Mesenchymal stem cell (in vitro differentiated cells and primary cell): ENCODE data around the gene DAP.

Experiments
- DNase-seq: peaks from one replicate; pipeline ENCODE4 v3.0.0-alpha.2; 2013
- H2AFZ ChIP-seq: one replicate; pipeline ENCODE4 v1.6.1; 2013; ENCODE audit warnings: low read depth, mild to moderate bottlenecking, control low read depth, inconsistent platforms, low read length, moderate library complexity
- H2AK5ac ChIP-seq: 2 replicates; pipeline ENCODE4 v1.6.1; 2013; ENCODE audit warnings: low read length, moderate library complexity, mild to moderate bottlenecking, inconsistent platforms; ENCODE audit not compliant: severe bottlenecking
- H2BK120ac ChIP-seq: one replicate; pipeline ENCODE4 v1.6.1; 2013; ENCODE audit warnings: low read depth, mild to moderate bottlenecking, inconsistent platforms, low read length, moderate library complexity
- H2BK12ac ChIP-seq, 2 experiments: one replicate each; pipeline ENCODE4 v1.6.1; 2013; ENCODE audit warnings: inconsistent platforms in 2 of 2, low read length in 2 of 2, mild to moderate bottlenecking in 2 of 2, moderate library complexity in 2 of 2, control low read depth in 1 of 2
- H2BK15ac ChIP-seq: one replicate; pipeline ENCODE4 v1.6.1; 2013; ENCODE audit warnings: mild to moderate bottlenecking, low read depth, inconsistent platforms; ENCODE audit not compliant: poor library complexity, severe bottlenecking
- H2BK5ac ChIP-seq: 2 replicates; pipeline ENCODE4 v1.6.1; 2013; ENCODE audit warnings: low read depth, mild to moderate bottlenecking, low read length, control low read depth, inconsistent platforms; ENCODE audit not compliant: poor library complexity, severe bottlenecking
- H3K14ac ChIP-seq, 2 experiments: one replicate each; pipeline ENCODE4 v1.6.1; 2013; ENCODE audit warnings: inconsistent platforms in 2 of 2, low read length in 2 of 2, control low read depth in 1 of 2, mild to moderate bottlenecking in 1 of 2, moderate library complexity in 1 of 2
- H3K18ac ChIP-seq, 2 experiments: one replicate each; pipeline ENCODE4 v1.6.1; 2013; ENCODE audit warnings: inconsistent platforms in 2 of 2, low read length in 2 of 2, control low read depth in 1 of 2, low read depth in 1 of 2, mild to moderate bottlenecking in 1 of 2
- H3K23ac ChIP-seq, 2 experiments: one replicate each; pipeline ENCODE4 v1.6.1; 2013; ENCODE audit warnings: inconsistent platforms in 2 of 2, low read length in 2 of 2, mild to moderate bottlenecking in 2 of 2, moderate library complexity in 2 of 2, control low read depth in 1 of 2
- H3K27ac ChIP-seq: 2 replicates; pipeline ENCODE4 v1.5.1; 2013; ENCODE audit warnings: mild to moderate bottlenecking, moderate library complexity, low read length, control low read depth, inconsistent platforms; ENCODE audit not compliant: poor library complexity, severe bottlenecking
- H3K27me3 ChIP-seq, 2 experiments: 2 replicates each; pipeline versions ENCODE4 v1.6.1 to v1.7.0; 2013; ENCODE audit warnings: low read length in 2 of 2, mild to moderate bottlenecking in 2 of 2, moderate library complexity in 2 of 2, control low read depth in 1 of 2, inconsistent platforms in 1 of 2; ENCODE audit not compliant: control insufficient read depth in 1 of 2, insufficient read depth in 1 of 2
- H3K36me3 ChIP-seq, 2 experiments: 2 replicates each; pipeline versions ENCODE4 v1.6.1 to v1.7.0; 2013; ENCODE audit warnings: low read length in 2 of 2, control low read depth in 1 of 2, inconsistent platforms in 1 of 2, low read depth in 1 of 2, mild to moderate bottlenecking in 1 of 2; ENCODE audit not compliant: insufficient read depth in 2 of 2, control insufficient read depth in 1 of 2
- H3K4ac ChIP-seq, 2 experiments: one replicate each; pipeline ENCODE4 v1.6.1; 2013; ENCODE audit warnings: inconsistent platforms in 2 of 2, low read length in 2 of 2, mild to moderate bottlenecking in 2 of 2, moderate library complexity in 2 of 2, control low read depth in 1 of 2, low read depth in 1 of 2
- H3K4me1 ChIP-seq: 2 replicates; pipeline ENCODE4 v1.6.1; 2013; ENCODE audit warnings: low read depth, low read length, control low read depth; ENCODE audit not compliant: control insufficient read depth, insufficient read depth
- H3K4me2 ChIP-seq: 2 replicates; pipeline ENCODE4 v1.6.1; 2013; ENCODE audit warnings: low read length, mild to moderate bottlenecking, inconsistent platforms; ENCODE audit not compliant: poor library complexity, severe bottlenecking
- H3K4me3 ChIP-seq, 2 experiments: 2 replicates each; pipeline versions ENCODE4 v1.5.1 to v1.7.0; 2013; ENCODE audit warnings: low read length in 2 of 2, mild to moderate bottlenecking in 2 of 2, control low read depth in 1 of 2, low read depth in 1 of 2; ENCODE audit not compliant: insufficient read depth in 1 of 2
- H3K79me1 ChIP-seq: replicated peaks from 2 replicates; pipeline ENCODE4 v1.6.1; 2013; ENCODE audit warnings: mild to moderate bottlenecking, control low read depth, low read length, inconsistent platforms; ENCODE audit not compliant: poor library complexity, severe bottlenecking
- H3K9ac ChIP-seq: 2 replicates; pipeline ENCODE4 v1.7.0; 2013; ENCODE audit warnings: mild to moderate bottlenecking, low read length, moderate library complexity
- H3K9me3 ChIP-seq: 2 replicates; pipeline ENCODE4 v1.7.0; 2013; ENCODE audit warnings: mild to moderate bottlenecking, low read length; ENCODE audit not compliant: control insufficient read depth
- H4K8ac ChIP-seq: one replicate; pipeline ENCODE4 v1.6.1; 2013; ENCODE audit warnings: inconsistent platforms, mild to moderate bottlenecking, low read length, moderate library complexity
- H4K91ac ChIP-seq: one replicate; pipeline ENCODE4 v1.6.1; 2013; ENCODE audit warnings: mild to moderate bottlenecking, low read length, inconsistent platforms
- WGBS: methylation state at CpG from one replicate; pipeline ENCODE4 v1.1.7; 2013; ENCODE audit warnings: mixed read lengths; 5-methylcytosine and 5-hydroxymethylcytosine counted together

Gene DAP

DNA sequence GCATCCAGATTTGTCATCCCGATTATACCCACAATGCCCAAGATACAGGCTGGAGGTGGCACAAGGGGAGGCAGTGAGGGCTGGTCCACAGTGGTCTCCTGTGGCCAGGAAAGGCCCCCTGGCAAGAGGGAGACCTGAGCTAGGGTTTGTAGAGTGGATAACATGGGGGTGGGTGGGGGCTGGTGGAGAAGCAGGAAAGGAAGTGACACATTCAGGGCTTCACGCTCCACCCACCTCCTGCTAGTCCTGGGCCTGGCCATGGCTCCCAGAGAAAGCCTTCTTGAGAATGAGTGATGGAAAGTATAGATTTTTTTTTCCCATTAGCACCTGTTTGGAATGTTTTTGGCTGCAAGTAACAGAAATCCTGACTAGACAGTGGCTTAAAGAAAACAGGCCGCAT lies 115.9 kb downstream of the DAP start:
- no peak overlapping the region for H3K23ac ChIP-seq
- no peak overlapping the region for H2BK15ac ChIP-seq
- H3K4me3 ChIP-seq = no peak overlapping the region
- H2BK120ac ChIP-seq = no peak overlapping the region
- no peak overlapping the region for H3K27ac ChIP-seq
- no peaks in the 10 kb centered on the region for H3K27me3 ChIP-seq
- H3K4me1 ChIP-seq = no peaks in the 10 kb centered on the region
- no peak overlapping the region for H2BK12ac ChIP-seq
- no peak overlapping the region for H3K9ac ChIP-seq
- no peak overlapping the region for H3K4ac ChIP-seq
- H3K79me1 ChIP-seq = peaks cover 39% of the 10 kb centered on the region
- no peak overlapping the region for H2AK5ac ChIP-seq
- no peak overlapping the region for H4K8ac ChIP-seq
- peaks cover 2 to 26% of the 10 kb centered on the region in 2 experiments for H3K36me3 ChIP-seq
- H4K91ac ChIP-seq = no peak overlapping the region
- no peak overlapping the region for H3K18ac ChIP-seq
- no peaks in the 10 kb centered on the region for H3K9me3 ChIP-seq
- no peak overlapping the region for H3K4me2 ChIP-seq
- no peak overlapping the region for H2BK5ac ChIP-seq
- over 99% methylated on average over 3 of the region's 3 CpGs for WGBS
- H3K14ac ChIP-seq = no peak overlapping the region
- no peak for DNase-seq
- H2AFZ ChIP-seq = no peak overlapping the region

DNA sequence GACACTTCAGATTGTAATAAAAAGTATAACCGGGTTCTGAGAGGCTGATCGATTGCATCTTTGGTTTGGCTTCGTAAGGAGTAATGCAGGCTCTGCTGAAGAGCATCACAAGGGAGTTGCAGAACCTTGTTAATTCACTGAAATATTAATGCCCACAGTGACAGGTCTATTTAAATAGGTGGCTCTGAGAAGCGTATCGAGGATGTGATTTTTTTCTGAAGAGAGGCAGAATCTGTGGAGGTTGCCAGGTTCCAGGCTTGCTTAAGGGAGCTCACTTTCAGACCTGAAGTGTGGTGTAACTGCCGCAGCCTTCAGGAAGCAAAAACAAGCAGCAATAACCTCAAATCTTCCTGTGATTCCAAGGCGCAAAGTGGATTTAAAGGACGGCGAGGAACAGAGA lies 116.8 kb downstream of the DAP start:
- no peaks in the 10 kb centered on the region for H3K4me1 ChIP-seq
- H2AK5ac ChIP-seq = no peak overlapping the region
- 69% methylated on average over 9 of the region's 9 CpGs for WGBS
- H4K8ac ChIP-seq = no peak overlapping the region
- no peak overlapping the region for H3K23ac ChIP-seq
- no peak overlapping the region for H4K91ac ChIP-seq
- H3K9ac ChIP-seq = no peak overlapping the region
- H3K79me1 ChIP-seq = peaks cover 38% of the 10 kb centered on the region
- H3K9me3 ChIP-seq = no peaks in the 10 kb centered on the region
- no peak overlapping the region for H3K27ac ChIP-seq
- no peak overlapping the region for H3K4me3 ChIP-seq
- H2BK120ac ChIP-seq = no peak overlapping the region
- no peak overlapping the region for H3K18ac ChIP-seq
- H2BK5ac ChIP-seq = no peak overlapping the region
- no peaks in the 10 kb centered on the region for H3K27me3 ChIP-seq
- no peak overlapping the region for H2BK12ac ChIP-seq
- no peak overlapping the region for H2BK15ac ChIP-seq
- H2AFZ ChIP-seq = no peak overlapping the region
- DNase-seq = no peak
- H3K4me2 ChIP-seq = no peak overlapping the region
- no peak overlapping the region for H3K14ac ChIP-seq
- H3K4ac ChIP-seq = no peak overlapping the region
- peaks cover 2 to 17% of the 10 kb centered on the region in 2 experiments for H3K36me3 ChIP-seq

DNA sequence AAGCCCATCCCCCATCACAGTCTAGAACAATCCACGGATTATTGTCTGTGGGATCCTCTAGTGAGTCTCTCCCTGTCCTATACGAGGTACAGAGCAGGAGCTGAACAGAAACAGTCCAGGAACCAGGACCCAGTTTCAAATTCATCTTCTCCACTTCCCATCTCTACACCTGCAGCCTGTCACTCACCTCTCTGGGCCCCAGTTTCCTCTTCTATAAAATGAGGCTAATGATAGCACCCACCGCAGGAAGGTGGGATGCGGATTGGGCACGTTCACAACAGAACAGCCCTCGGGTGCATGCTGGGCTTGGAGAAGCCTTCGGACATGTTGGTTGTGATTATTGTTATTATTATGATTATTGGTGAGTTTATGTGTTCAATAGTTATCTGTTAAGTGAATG lies 118.7 kb downstream of the DAP start:
- Histone ChIP-seq H3K79me1 (peaks cover 36% of the 10 kb centered on the region), H4K91ac (no peak overlapping the region), H3K23ac (no peak overlapping the region), H3K4ac (no peak overlapping the region), H4K8ac (no peak overlapping the region), H3K4me2 (no peak overlapping the region), H2BK15ac (no peak overlapping the region), H3K4me3 (no peak overlapping the region), H3K36me3 (peaks cover 2 to 21% of the 10 kb centered on the region in 2 experiments), H3K27ac (no peak overlapping the region), H3K4me1 (peaks cover 4% of the 10 kb centered on the region), H3K27me3 (no peaks in the 10 kb centered on the region), H2AFZ (no peak overlapping the region), H3K14ac (no peak overlapping the region), H3K18ac (no peak overlapping the region), H2BK5ac (no peak overlapping the region), H2BK12ac (no peak overlapping the region), H3K9ac (no peak overlapping the region), H2AK5ac (no peak overlapping the region), H3K9me3 (no peaks in the 10 kb centered on the region), H2BK120ac (no peak overlapping the region)
- no peak for DNase-seq
- WGBS = 85% methylated on average over 6 of the region's 7 CpGs

DNA sequence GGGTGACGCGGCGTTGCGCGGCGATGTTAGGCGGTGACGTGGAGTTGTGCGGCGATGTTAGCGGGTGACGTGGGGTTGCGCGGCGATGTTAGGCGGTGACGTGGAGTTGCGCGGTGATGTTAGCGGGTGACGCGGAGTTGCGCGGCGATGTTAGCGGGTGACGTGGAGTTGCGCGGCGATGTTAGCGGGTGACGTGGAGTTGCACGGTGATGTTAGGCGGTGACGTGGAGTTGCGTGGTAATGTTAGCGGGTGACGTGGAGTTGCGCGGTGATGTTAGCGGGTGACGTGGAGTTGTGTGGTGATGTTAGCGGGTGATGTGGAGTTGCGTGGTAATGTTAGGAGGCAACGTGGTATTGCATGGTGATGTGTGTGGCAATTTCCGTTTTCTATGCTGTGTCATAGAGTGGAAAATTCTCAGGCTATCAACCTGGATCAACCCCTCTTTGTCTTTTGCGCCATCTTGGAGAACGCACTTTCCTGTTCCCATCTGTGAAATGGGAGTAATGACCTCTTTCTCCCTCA lies 121.1 kb downstream of the DAP start:
- Histone ChIP-seq H3K27me3 (no peaks in the 10 kb centered on the region), H2BK15ac (no peak overlapping the region), H3K23ac (no peak overlapping the region), H3K4me3 (no peak overlapping the region), H4K8ac (no peak overlapping the region), H3K9ac (no peak overlapping the region), H3K27ac (no peak overlapping the region), H3K4me1 (peaks cover 13% of the 10 kb centered on the region), H2BK12ac (no peak overlapping the region), H3K9me3 (no peaks in the 10 kb centered on the region), H2BK120ac (no peak overlapping the region), H3K4me2 (no peak overlapping the region), H3K14ac (no peak overlapping the region), H4K91ac (no peak overlapping the region), H2AFZ (no peak overlapping the region), H3K79me1 (peaks cover 34% of the 10 kb centered on the region), H2BK5ac (no peak overlapping the region), H3K18ac (no peak overlapping the region), H3K4ac (no peak overlapping the region), H2AK5ac (no peak overlapping the region), H3K36me3 (peaks cover 2 to 10% of the 10 kb centered on the region in 2 experiments)
- 85% methylated on average over 15 of the region's 48 CpGs for WGBS
- DNase-seq = no peak
